Measurements from ENCODE around the gene KLHL18. TPM values are rescaled to one million over a fixed set of nuclear protein-coding genes. Genes with fewer than 3 reads are reported as not detected.
"Not testable (repeated sequence)": the region's sequence is repeated elsewhere in the genome, so short reads cannot be mapped to it uniquely, and the experiment has no call there.

Gene KLHL18
- total and polyA plus RNA-seq, 3 donors from 2014 or later: 17.6 to 26.2 (median 24.7) TPM

DNA sequence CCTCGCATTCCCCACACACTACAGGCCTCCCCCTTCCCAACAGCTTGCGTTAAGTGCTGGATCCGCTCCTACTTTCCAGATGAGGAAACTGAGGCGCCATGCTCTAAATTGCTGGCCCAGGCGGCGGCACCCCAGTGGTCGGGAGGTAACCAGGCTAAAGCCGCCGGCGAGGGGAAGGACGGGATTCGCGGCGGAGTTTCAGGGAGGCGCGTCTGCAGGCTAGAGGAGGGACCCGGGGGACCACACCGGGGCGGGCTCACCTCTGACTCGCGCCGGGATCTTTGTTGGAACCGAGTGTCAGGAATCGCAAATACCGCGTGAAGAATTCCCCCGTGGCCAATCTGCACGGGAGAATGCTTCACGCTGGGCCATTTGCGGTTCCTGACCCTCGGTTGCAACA, 73.5 kb downstream of the KLHL18 start:
- Histone ChIP-seq H3K9me3 (no peaks in the 10 kb centered on the region), H3K4me1 (no peaks in the 10 kb centered on the region), H3K4me3 (peak overlapping the region; percentile 15 to 43), H3K36me3 (ENCODE audit: low read depth, missing control alignments) (no peaks in the 10 kb centered on the region), H3K27me3 (no peaks in the 10 kb centered on the region), H3K27ac (no peak overlapping the region)
- TF ChIP-seq POLR2A (IDR thresholded peaks at IDR 0.05) (no peak), CTCF (IDR thresholded peaks at IDR 0.05) (no peak)
- intact Hi-C loops (cut with DNase I; ENCODE audit: low total_unique reads): no loop called here
- 77 to 86% methylated on average over 18 to 31 of the region's 31 CpGs for WGBS, 2 donors
- no peak for DNase-seq

- DNase-seq: no peak
- TF ChIP-seq CTCF (IDR thresholded peaks at IDR 0.05) (no peak), POLR2A (IDR thresholded peaks at IDR 0.05) (no peak)
- H3K4me1 ChIP-seq: no peaks in the 10 kb centered on the region
- no peaks in the 10 kb centered on the region for H3K36me3 ChIP-seq (ENCODE audit: low read depth, missing control alignments)
- no peaks in the 10 kb centered on the region for H3K27me3 ChIP-seq
- H3K4me3 ChIP-seq: no peak overlapping the region
- intact Hi-C loops (cut with DNase I; ENCODE audit: low total_unique reads): no loop called here
- H3K27ac ChIP-seq: no peak overlapping the region
- no peaks in the 10 kb centered on the region for H3K9me3 ChIP-seq
- WGBS, 2 donors: 69 to 81% methylated on average over 1 of the region's 1 CpG
Measured at GRCh38 chr3:47359323-47359722, 76.6 kb downstream of the KLHL18 start.

- H3K9me3 ChIP-seq; H3K4me1 ChIP-seq; intact Hi-C loops (cut with DNase I; ENCODE audit: low total_unique reads); H3K36me3 ChIP-seq (ENCODE audit: low read depth, missing control alignments); H3K27ac ChIP-seq; H3K27me3 ChIP-seq; H3K4me3 ChIP-seq; DNase-seq: not testable (repeated sequence)
- 83 to 95% methylated on average over 4 of the region's 4 CpGs for WGBS, 2 donors
Measured at GRCh38 chr3:47360110-47360517, 77.4 kb downstream of the KLHL18 start.

GRCh38 chr3:47362701-47363100, 80.0 kb downstream of the KLHL18 start:
- no peak overlapping the region for H3K4me3 ChIP-seq
- no peaks in the 10 kb centered on the region for H3K9me3 ChIP-seq
- no peaks in the 10 kb centered on the region for H3K36me3 ChIP-seq (ENCODE audit: low read depth, missing control alignments)
- no peak for DNase-seq
- no peaks in the 10 kb centered on the region for H3K4me1 ChIP-seq
- TF ChIP-seq CTCF (IDR thresholded peaks at IDR 0.05): no peak
- no peak for TF ChIP-seq POLR2A (IDR thresholded peaks at IDR 0.05)
- 86 to 90% methylated on average over 5 of the region's 5 CpGs for WGBS, 2 donors
- H3K27ac ChIP-seq: no peak overlapping the region
- intact Hi-C loops (cut with DNase I; ENCODE audit: low total_unique reads): no loop called here
- no peaks in the 10 kb centered on the region for H3K27me3 ChIP-seq

DNA sequence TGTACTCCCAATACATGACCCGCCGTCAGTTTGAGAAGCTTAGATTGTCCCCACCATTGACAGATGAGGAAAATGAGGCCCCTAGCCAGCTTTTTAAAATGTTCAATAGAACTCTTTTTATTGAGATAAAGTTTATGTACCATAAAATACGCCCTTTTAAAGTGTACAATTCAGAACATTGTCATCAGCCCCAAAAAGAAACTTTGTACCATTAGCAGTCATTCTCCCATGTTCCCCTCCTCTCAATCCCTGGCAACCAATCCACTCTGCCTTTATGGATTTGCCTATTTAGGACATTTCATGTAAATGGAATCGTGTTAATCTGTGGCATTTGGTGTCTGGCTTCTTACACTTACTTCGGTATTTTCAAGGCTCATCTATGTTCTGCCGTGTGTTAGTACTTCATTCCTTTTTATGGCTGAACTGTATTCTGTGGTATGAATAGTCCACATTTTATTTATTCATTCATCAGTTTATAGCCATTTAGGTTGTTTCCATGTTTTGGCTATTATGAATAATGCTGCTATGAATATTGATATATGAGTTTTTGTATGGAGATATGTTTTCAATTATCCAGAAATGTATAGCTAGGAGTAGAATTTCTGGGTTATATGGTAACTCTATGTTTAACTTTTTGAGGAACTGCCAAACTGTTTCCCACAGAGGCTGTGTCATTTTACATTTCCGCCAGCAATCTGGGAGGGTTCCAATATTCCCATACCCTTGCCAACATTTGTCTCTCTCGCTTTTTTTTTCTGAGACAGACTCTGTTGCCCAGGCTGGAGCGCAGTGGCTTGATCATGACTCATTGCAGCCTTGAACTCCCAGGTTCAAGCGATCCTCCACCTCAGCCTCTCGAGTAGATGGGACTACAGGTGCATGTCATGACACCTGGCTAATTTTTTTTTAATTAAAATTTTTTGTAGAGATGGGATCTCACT, 82.7 kb downstream of the KLHL18 start:
- WGBS, 2 donors: 57 to 60% methylated on average over 11 of the region's 11 CpGs

More for the DNA sequence above, 82.7 kb downstream of the KLHL18 start:
- no peak for DNase-seq
- intact Hi-C loops (cut with DNase I; ENCODE audit: low total_unique reads): no loop called here
- no peaks in the 10 kb centered on the region for H3K36me3 ChIP-seq (ENCODE audit: low read depth, missing control alignments)
- H3K9me3 ChIP-seq: no peaks in the 10 kb centered on the region
- no peaks in the 10 kb centered on the region for H3K27me3 ChIP-seq
- no peak overlapping the region for H3K4me3 ChIP-seq
- no peak overlapping the region for H3K27ac ChIP-seq
- TF ChIP-seq CTCF (IDR thresholded peaks at IDR 0.05) (no peak), POLR2A (IDR thresholded peaks at IDR 0.05) (no peak)
- no peaks in the 10 kb centered on the region for H3K4me1 ChIP-seq
